ENCODE results near the gene SPTBN1. TPM values are rescaled to one million over a fixed set of nuclear protein-coding genes. Genes with fewer than 3 reads are reported as not detected.

The SPTBN1 gene
- total and polyA plus RNA-seq, 2 experiments from 2014 or later: 58.1 to 204 TPM

GRCh38 chr2:54614819-54615218, 158.7 kb downstream of the SPTBN1 start:
- Histone ChIP-seq H3F3A (replicated peaks; ENCODE audit: low read depth) (no peaks in the 10 kb centered on the region), H3K4me2 (no peak overlapping the region), H3K4me1 (ENCODE audit: insufficient read depth) (peaks cover 28% of the 10 kb centered on the region), H3K79me2 (replicated peaks; ENCODE audit: insufficient read depth) (peaks cover 62% of the 10 kb centered on the region), H3K27me3 (ENCODE audit: insufficient read depth) (no peaks in the 10 kb centered on the region), H2AFZ (no peak overlapping the region), H4K20me1 (replicated peaks; ENCODE audit: insufficient read depth) (peaks cover 41% of the 10 kb centered on the region), H3K4me3 (no peak overlapping the region), H3K36me3 (ENCODE audit: insufficient read depth) (peaks cover 23% of the 10 kb centered on the region), H3K9me2 (ENCODE audit: insufficient read depth) (no peaks in the 10 kb centered on the region), H3K27ac (ENCODE audit: low read depth) (no peak overlapping the region)
- H3K27me3 Mint-ChIP-seq (ENCODE audit: insufficient read depth, low read depth, poor library complexity): no peaks in the 10 kb centered on the region
- H3K36me3 Mint-ChIP-seq (ENCODE audit: low read depth): peaks cover 43% of the 10 kb centered on the region
- ATAC-seq (no peak), DNase-seq (ENCODE audit: low spot score) (no peak)
- H3K27ac Mint-ChIP-seq: peak overlapping the region; percentile 94
- H3K4me3 Mint-ChIP-seq: no peak overlapping the region
- TF ChIP-seq ZNF462 (CRISPR knock-in tag; IDR thresholded peaks at IDR 0.05) (no peak), ETS1 (IDR thresholded peaks at IDR 0.05) (no peak), ZNF331 (CRISPR knock-in tag; IDR thresholded peaks at IDR 0.05; ENCODE audit: low read depth) (no peak), STAT1 (IDR thresholded peaks at IDR 0.05; ENCODE audit: unreplicated experiment) (no peak), CTCF (conservative IDR thresholded peaks at IDR 0.05; ENCODE audit: low read depth in 2 of 2) (no peak), EZH2phosphoT487 (IDR thresholded peaks at IDR 0.05; ENCODE audit: unreplicated experiment) (no peak), CREB1 (CRISPR knock-in tag; IDR thresholded peaks at IDR 0.05; ENCODE audit: low read depth) (no peak), POLR2AphosphoS5 (IDR thresholded peaks at IDR 0.05; ENCODE audit: low read depth) (no peak), NANOG (IDR thresholded peaks at IDR 0.05; ENCODE audit: borderline replicate concordance) (no peak), REST (IDR thresholded peaks at IDR 0.05; ENCODE audit: unreplicated experiment) (no peak), JUNB (IDR thresholded peaks at IDR 0.05; ENCODE audit: unreplicated experiment) (no peak), ZNF114 (CRISPR knock-in tag; IDR thresholded peaks at IDR 0.05) (no peak), EZH2 (IDR thresholded peaks at IDR 0.05; ENCODE audit: low read depth, unreplicated experiment) (no peak)
- H3K9me3 Mint-ChIP-seq: no peaks in the 10 kb centered on the region
- peaks cover 42% of the 10 kb centered on the region for H3K4me1 Mint-ChIP-seq

All from GM23338 (cell line).